ENCODE results near the gene HSPA14.
"Not testable (repeated sequence)": the region's sequence is repeated elsewhere in the genome, so short reads cannot be mapped to it uniquely, and the experiment has no call there.

Gene HSPA14

DNA sequence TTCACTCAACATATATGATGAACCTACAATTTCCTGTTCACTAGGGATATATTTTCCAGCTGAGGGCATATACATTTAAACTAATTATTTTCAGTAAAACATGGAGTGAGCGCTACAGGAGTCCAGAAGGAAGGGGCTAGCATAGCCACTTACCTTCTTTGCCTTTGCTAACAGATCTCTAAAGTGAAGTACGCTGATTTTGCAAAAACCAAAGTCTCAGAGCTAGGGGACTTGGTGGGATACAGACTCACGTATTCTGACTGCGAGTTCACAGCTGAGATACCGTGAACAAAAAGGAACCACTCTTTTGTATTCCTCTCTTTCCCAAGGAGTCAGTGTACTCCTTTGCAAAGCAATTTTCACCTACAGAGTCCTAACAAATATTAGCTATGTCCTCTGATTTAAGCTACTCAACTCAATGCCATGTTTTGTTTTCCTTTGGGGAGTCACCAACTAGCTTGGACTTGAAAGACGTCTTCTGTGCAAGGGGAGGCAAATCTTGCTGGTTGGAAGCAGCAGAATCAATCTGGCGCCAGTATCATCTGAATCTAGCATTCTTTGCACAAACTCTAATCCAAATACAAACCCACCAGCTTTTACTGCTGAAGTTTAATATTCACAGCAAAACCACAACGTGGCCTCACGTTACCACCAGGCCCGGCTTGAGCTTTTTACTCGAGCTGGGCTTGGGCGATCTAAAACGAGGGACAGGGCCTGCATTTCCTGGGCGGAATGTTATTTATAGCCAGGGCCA lies 926 bp upstream of the HSPA14 start:
- FAIRE-seq, result no peak

DNA sequence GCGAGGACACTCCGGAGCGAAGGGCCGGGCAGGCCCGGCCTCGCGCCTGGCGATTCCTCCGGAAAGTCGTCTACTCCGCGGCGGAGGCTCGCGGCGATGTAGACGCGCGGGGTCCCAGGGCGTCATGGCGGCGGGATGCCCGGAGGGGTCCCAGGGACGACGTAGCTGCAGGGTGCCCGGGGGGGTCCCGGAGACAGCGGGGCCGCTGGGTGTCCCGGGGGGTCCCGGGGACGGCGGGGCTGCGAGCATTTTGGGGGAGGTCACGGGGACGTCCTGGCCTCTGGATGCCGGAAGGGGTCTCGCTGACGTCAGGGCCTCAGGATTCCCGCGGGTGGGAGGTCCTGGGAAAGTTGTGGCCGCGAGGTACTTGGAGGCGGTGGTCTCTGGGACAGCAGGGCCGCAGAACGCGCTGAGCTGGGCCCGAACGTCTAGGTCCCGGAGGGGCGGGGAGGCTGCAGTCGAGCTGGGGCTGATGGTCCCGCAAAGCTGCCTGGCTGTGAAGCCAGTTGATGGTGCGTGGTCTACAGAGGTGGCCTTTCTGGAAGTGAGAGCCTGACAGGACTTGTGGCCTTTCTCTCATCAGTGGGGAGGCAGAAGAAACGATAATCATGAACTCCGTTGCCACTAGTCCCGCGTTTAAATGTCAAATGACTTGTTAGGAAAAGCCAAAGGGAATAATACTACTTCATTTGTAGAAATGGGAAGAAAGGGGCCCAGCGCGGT lies 637 bp downstream of the HSPA14 start:
- FAIRE-seq, result no peak

DNA sequence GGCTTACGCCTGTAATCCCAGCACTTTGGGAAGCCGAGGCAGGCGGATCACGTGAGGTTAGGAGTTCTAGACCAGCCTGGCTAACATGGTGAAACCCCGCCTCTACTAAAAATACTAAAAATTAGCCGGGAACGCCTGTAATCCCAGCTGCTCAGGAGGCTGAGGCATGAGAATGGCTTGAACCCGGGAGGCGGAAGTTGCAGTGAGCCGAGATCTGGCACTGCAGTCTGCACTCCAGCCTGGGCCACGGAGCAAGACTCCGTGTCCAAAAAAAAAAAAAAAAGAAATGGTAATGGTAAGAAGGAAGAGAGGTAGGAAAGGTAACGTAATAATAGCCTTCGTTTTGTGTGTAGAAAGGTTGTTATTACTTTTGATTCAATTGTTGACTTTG lies 1.2 kb downstream of the HSPA14 start:
- FAIRE-seq, result no peak

DNA sequence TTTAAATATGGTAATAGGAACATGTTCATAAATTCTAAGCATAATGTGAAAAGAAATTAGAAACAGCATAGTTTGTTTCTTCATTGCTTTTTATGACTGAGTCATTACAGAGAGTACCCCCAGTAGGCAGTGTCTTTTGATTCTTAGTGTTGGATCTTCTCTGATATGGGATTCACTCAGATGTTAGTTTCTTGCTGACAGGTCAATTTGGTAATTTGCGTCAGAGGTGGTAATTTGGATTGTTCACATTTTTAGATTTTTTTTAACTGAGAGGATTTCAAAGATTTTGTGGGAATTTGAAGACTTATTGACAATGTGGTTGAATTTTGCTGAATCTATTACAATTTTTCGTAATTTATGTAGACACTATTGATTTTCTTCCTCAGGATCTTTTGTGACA lies 2.1 kb downstream of the HSPA14 start:
- no peak for FAIRE-seq

DNA sequence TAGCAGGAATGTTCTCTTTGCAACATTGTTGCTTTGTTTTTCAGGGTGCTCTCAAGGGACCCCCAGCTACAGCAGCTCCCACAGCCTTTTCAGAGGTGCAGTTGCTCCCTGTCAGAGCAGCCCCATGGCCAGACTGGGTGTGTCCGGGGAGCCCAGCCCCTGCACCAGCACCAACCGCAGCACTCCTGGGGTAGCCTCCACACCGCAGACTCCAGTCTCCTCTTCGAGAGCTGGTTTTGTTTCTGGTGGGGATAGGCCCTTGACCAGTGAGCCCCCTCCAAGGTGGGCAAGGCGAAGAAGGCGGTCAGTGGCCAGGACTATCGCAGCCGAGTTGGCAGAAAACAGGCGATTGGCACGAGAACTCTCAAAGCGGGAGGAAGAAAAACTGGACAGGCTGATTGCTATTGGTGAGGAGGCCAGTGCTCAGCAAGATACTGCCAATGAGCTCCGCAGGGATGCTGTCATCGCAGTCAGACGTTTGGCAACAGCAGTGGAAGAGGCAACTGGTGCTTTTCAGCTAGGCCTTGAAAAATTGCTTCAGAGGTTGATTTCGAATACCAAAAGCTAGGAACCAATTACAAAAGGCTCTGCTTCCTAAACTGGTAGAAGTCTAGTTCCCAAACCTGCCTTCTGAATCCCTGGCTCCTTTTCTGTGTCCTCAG lies 5.4 kb downstream of the HSPA14 start:
- no peak for FAIRE-seq

DNA sequence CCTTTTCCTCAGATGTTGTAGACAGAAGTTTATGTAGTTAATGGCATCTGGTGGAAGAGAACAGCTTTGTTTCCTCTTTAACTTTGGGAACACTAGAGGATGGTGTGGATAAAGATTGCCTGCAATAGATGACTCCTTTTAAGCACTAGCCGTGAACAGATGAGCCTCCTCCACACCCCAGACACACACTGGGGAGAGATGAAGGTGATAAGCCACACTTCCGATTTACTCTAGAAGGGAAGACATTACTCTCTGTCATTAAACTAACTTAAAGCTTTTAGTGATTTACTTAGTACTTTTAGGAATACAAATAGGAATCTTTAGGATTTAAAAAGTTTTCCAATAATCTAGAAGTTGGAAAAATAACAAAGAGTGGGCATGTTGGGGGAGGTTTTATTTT lies 6.8 kb downstream of the HSPA14 start:
- no peak for FAIRE-seq

DNA sequence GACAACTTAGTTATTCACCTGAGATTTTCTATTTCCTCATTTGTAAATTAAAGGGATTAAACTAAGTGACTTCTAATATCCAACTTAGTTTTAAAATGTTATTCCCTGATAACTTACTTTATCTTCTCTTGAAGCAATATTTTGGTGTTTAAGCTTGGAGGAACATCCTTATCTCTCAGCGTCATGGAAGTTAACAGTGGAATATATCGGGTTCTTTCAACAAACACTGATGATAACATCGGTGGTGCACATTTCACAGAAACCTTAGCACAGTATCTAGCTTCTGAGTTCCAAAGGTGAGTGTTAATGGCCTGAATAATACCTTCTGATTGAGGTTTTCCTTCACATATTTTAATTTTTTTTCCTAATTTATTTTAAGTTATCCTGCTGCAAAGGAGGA lies 14.1 kb downstream of the HSPA14 start:
- no peak for FAIRE-seq

DNA sequence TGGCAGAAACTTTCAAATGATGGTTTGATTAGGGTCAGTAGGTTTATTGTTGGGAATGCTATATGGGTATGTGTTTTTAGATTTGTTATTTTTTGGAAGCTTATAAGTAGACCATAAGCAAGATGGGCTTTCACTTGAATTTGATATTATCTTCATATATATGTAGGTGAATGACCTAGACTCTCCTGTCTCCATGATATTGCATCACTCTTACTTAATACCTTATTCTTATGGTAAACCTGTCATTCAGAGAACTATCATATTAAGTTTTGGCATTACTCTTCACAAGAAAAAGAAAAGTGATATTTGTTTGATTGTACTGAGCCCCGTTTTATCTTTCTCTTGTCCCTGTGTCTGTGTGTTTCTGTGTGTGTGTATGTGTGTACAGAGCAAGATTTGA lies 17.3 kb downstream of the HSPA14 start:
- no peak for FAIRE-seq

DNA sequence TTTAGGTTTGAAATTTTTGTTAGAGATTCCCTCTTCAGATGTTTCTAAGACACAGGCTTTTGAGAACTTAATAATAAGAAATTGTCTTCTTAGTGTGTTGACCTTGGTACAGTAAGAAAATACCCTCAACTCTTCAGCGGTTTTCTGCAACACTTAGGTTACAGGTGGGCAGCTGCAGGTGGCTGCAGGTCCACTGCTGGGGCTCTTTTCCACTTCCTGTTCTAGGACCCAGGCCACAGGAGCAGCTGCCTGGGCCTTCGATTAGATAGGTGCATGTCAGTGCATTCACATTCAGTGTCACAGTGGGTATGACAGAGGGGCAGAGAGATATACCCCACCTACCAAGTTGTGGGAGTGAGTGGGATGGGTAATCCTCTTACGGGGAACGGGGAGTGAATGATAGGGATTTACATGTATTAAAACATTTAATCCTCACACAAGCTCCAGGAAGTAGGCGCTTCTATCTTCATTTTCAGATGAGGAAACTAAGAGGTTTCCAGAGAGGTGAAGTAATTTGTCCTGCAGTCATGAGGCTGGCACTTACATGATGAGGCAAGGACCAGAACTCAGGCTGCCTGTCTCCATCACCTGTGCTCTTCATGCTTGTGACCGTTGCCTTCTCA lies 20.3 kb downstream of the HSPA14 start:
- FAIRE-seq, result no peak

DNA sequence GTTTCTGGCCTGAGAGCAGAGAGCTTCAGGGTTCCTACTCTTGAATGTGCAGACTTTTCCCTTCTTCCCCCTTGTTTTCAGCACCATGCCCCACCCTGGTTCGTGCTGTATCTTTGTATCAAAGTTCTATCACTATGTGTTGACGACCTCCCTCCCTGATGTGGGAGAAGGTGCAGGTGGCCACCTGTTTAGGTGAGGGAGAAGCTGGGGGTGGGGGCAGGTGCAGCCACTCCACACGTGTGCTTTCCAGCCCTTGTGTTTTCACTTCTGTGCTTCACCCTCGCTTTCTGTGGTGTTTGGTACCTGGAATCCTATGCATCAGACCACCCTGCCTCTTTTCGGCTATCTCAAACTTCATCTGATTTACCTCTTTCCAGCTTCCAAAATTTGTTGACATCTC lies 20.9 kb downstream of the HSPA14 start:
- no peak for FAIRE-seq

DNA sequence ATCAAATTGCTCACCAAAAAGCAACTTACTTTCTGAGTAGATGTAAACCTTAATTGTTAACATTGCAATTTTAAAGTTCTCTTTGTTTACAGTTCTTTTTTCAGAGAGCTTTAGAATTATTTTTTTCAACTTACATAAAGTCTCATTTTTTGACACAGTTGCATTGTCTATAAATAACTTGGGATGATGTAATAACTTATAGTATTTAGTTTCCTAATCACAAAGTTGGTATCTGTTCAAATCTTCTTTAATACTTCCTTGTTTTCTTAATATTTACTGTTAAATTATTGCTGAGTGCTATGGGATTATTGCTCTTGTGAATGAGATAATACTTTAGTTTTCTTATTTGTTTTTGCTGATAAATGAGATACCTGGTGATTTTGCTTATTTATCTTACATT lies 21.7 kb downstream of the HSPA14 start:
- FAIRE-seq, result no peak

DNA sequence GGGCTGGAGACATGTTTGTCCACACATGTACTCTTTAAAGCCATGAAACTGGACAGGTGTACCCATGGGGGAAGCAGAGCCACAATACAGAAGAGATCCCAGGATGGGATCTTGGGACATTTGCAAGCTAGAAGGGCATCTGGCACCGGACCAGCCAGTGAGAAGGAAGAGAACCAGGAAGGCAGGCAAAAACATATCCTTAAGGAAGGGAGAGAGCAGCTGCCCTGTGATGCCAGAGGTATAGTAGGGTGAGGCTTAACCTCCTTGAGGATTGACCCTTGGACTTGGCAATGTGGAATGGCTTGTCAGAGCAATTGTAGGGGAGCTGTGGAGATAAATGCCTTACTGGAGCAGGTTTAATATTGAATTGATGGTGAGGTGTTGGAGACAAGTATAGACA lies 22.7 kb downstream of the HSPA14 start:
- no peak for FAIRE-seq

DNA sequence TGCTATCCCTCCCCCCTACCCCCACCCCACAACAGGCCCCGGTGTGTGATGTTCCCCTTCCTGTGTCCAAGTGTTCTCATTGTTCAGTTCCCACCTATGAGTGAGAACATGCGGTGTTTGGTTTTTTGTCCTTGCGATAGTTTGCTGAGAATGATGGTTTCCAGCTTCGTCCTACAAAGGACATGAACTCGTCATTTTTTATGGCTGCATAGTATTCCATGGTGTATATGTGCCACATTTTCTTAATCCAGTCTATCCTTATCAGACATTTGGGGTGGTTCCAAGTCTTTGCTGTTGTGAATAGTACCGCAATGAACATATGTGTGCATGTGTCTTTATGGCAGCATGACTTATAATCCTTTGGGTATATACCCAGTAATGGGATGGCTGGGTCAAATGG lies 26.4 kb downstream of the HSPA14 start:
- not testable (repeated sequence) for FAIRE-seq

DNA sequence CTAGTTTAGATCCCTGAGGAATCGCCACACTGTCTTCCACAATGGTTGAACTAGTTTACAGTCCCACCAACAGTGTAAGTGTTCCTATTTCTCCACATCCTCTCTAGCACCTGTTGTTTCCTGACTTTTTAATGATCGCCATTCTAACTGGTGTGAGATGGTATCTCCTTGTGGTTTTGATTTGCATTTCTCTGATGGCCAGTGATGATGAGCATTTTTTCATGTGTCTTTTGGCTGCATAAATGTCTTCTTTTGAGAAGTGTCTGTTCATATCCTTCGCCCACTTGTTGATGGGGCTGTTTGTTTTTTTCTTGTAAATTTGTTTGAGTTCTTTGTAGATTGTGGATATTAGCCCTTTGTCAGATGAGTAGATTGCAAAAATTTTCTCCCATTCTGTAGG lies 26.8 kb downstream of the HSPA14 start:
- FAIRE-seq, result not testable (repeated sequence)

DNA sequence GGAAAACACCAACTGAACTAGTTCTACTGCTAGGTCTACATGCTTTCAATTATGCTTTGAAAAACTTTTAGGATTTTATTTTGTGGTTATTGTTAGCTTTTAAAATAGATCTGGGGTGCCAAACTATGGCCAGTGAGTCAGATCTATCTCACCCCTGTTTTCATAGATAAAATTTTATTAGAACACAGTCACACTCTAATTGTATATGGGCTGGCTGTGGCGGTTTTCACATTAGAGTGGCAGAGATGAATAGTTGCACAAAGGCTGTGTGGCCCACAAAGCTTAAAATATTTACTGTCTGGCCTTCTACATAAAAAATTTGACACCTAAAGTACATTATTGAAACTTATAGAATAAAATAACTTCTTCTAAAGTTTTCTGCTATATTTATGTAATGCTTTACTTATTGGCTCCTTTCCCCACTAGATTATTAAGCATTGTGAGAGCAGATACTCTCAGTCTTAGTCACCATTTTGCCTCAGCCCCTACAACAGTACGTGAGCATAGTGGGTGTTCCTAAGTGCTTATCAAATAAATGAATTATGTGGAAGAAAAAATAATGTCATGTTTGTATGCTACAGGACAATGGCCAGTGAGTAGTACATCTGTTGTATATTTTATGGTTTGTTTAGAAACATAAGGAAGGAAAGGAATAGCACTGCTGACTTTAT lies 35.1 kb downstream of the HSPA14 start:
- FAIRE-seq, result no peak

DNA sequence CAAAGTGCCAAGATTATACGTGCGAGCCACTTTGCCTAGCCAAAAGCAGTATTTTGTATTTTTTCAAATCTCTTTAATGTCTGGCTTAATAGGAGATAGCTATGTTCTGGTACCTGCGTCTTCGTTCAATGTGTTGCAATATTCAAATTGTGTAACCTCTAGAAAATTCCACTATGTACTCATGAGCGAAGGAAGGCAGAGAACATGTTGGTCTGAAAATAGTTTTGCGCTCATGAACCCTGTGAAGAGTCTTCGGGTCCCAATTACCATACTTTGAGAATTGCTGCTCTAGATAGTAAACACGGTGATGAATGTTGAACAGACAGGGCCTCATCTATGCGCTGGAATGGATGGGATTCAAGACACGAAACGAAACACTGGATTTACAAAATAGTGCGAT lies 37.8 kb downstream of the HSPA14 start:
- FAIRE-seq, result no peak

DNA sequence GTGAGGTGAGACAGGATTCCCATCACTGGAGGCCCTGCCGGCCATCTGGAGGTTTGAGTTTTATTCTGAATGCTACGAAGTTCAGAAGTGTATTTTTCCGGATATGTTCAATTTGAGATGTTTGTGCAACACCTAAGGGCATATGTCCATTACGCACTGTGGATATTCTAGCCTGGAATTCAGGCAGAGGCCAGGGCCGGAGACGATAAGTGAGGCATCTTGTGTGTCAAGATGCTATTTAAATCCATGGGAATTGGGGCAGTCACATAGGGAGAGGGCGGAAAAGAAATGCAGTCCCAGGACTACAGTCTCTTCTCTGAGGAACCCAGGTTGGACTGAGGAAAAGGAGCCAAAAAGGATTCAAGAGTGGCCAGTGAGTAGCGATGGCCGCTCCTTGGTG lies 38.7 kb downstream of the HSPA14 start:
- FAIRE-seq, result no peak

DNA sequence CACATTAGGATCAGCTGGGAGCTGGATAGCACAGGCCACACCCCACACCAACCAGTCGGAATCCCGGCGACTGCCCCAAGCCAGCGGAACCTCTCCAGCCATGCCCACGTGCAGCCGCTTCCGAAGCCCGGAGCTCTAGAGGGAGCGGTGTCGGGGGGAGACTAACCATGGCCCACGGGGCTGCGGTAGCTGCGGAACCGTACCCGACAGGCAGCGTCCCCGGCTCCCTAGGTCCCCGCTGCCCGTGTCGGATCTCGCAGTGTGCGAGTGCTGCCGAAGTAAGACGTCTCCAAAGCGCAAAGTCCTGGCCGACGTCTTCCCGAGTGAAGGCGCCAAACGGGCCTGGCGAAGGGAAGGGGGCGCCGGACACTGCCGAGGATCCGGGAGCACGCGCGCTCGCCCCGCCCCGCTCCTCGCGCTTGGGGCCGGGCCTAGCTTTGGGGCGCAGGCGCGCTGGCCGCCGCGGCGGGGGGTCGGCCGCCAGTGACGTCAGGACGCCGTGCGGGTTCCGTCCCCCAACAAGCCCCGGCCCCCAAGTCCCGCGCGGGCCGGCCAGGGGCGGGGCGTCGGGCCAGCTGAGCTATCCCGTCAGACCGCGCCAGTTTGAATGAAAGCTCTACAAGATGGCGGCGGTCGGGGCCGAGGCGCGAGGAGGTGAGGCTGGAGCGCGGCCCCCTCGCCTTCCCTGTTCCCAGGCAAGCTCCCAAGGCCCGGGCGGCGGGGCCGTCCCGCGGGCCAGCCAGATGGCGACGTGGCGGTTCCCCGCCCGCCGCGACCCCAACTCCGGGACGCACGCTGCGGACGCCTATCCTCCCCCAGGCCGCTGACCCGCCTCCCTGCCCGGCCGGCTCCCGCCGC lies 40.4 kb downstream of the HSPA14 start, which contains the start of gene SUV39H2:
TSS of gene SUV39H2 (plus strand) at position 601 of the 858 bp plus-strand sequence. CDS start at position 624, 23 bp downstream.
- FAIRE-seq, result no peak

DNA sequence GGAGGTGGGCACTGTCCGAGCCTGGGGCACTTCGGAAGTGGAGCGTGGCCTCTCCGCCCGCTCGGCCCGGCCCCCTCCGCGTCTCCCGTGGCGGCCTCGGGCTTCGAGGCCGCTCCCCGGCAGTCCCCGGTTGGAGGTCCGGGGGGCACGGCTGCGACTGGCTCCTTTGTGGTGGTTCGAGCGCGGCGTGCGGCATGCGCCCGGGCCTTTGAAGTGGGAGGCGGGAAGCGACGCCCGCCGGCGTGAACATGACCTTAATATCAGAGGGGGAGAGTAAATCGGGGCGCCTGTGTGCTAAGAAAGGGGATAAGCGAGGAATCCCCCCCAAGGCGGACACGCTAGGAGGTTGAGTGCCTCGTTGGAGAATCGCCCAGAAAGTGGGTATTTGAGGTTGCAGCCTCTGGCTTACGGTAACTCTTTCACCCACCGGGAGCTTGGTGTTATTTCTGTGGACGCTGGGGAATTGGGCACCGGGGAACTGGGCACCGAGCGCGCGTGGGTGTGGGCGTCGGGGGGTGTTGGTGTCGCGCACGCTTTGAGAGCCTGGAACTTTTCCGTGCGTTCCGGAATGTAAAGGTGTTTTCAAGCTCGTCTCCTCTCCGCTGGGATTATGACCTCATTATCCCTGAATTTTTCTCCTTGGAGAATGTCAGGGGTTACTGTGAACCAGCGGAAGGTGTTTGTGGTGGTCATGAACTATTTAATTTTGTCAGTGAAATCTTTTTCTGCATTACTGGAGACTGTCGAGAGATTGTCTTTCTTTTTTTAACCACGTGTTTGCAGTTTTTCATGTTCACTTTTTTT lies 41.2 kb downstream of the HSPA14 start:
- no peak for FAIRE-seq

DNA sequence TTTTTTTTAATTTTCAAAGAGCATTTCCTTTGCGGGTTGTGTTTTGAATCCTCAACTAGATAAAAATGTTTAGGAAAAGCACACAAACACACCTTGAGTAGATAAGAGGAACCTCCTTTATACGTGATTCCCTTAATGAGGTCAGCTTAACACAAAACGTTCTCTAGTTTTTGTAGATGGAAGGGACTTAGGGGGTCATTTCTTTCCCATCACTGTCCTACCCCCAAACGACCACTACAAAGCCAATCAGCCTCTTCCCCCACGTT lies 41.8 kb downstream of the HSPA14 start:
- FAIRE-seq, result no peak

DNA sequence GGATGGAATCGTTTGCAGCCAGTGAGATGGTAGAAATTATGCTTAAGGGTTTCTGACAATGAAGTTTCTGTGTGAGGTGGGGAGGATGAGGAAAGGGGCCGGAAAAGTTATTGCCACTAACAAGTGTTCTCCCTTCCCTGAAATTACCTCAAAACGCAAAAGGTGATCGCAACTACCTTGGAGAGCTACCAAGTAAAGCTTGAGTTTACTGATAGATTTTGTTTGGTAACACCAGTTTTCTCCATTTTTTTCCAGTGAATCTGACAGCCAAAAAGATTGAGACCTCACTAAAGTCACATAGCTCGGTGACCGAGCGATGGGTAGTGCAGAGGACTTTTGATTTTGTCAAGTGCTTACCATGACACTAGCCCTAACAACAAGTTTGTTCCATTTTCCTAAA lies 42.1 kb downstream of the HSPA14 start:
- FAIRE-seq, result no peak

Data from TTC549 (cell line).